Ovary (tissue), 9 donors: ENCODE measurements around the gene MCUR1. TPM values are rescaled to one million over a fixed set of nuclear protein-coding genes. Genes with fewer than 3 reads are reported as not detected.
"Not testable (repeated sequence)": the region's sequence is repeated elsewhere in the genome, so short reads cannot be mapped to it uniquely, and the experiment has no call there.

Source experiments
- DNase-seq, 5 donors: peaks; one replicate each; pipeline ENCODE4 v3.0.0-alpha.2; 2019 to 2020
- H3K27ac ChIP-seq, 2 donors: fragments of 200-600 bp; one replicate each; pipeline versions ENCODE4 v1.5.1 to v1.8.0; 2019 to 2022
- H3K27me3 ChIP-seq: fragments of 200-600 bp; one replicate; pipeline ENCODE4 v1.8.0; 2022
- H3K36me3 ChIP-seq: fragments of 200-600 bp; sonication (generic); one replicate; pipeline ENCODE4 v1.5.1; 2019
- H3K4me1 ChIP-seq: one replicate; pipeline ENCODE4 v1.8.1; 2013; ENCODE audit warnings: mild to moderate bottlenecking, moderate library complexity; ENCODE audit not compliant: insufficient read depth
- H3K4me3 ChIP-seq: fragments of 200-600 bp; sonication (generic); one replicate; pipeline ENCODE4 v1.5.1; 2017
- H3K9me3 ChIP-seq, 2 donors: fragments of 200-600 bp in 1 of 2; sonication (generic) in 1 of 2; one replicate each; pipeline versions ENCODE4 v1.5.1 to v1.8.1; 2013 to 2019; ENCODE audit warnings: mild to moderate bottlenecking in 1 of 2, moderate library complexity in 1 of 2
- CTCF ChIP-seq, 3 donors: fragments of 450-650 bp in 2 of 3; fragments of 200-600 bp in 1 of 3; IDR thresholded peaks; one replicate each; pipeline versions ENCODE4 v1.5.1 to v1.8.0; 2016 to 2022; ENCODE audit warnings: antibody characterized with exemption in 3 of 3, mild to moderate bottlenecking in 1 of 3
- EP300 ChIP-seq: sonication (generic); formaldehyde crosslinking; IDR thresholded peaks from one replicate; pipeline ENCODE4 v1.6.1; 2017; ENCODE audit warnings: antibody characterized with exemption
- POLR2A ChIP-seq: fragments of 450-650 bp; IDR thresholded peaks from one replicate; pipeline ENCODE4 v1.6.1; 2017; ENCODE audit warnings: antibody characterized with exemption, mild to moderate bottlenecking, moderate library complexity
- WGBS, 3 donors: extraction: QIAGEN DNeasy Blood & Tissue Kit in 1 of 3; methylation state at CpG; one replicate each; pipeline versions ENCODE4 v1.1.5 to v1.1.7; 2013 to 2017; 5-methylcytosine and 5-hydroxymethylcytosine counted together
- intact Hi-C, 4 donors: fragments of 100-400 bp; cut with DNase I; formaldehyde crosslinking; loops; one replicate each; pipeline versions ENCODE4 v1.11.0 to v1.15.1; 2022 to 2023
- polyA plus RNA-seq, 2 donors: library from polyadenylated mRNA; stranded (reverse); fragments of 200-250 nt in 1 of 2; fragments of 350-450 nt in 1 of 2; fragmentation: Illumina TruSeq in 1 of 2; extraction: RNeasy Lipid Tissue Mini Kit (QIAGEN cat#74804) in 1 of 2; gene quantifications; one replicate each; pipeline ENCODE4 v1.2.3, GENCODE V29; 2013 to 2014
- total RNA-seq, 7 donors: library from RNA; depleted of rRNA in 2 of 7; stranded (reverse); fragments of >200 nt in 2 of 7; fragmentation: NEBNext Ultra II Directional in 3 of 7; extraction: Animal tissue kit (Norgen Biotek cat#: 25700) in 3 of 7; gene quantifications; one replicate each; pipeline versions ENCODE4 v1.1.0 to v1.2.4, GENCODE V29; 2016 to 2023
- donor health status: DM: no; HTN: no; CAD: no; lungs with moderate emphysema.
- donor health status: DM: no; HTN: no; CAD: no.
- donor health status: Bipolar disorder and iron deficiency.
- donor health status: DM: yes; HTN: yes; CAD: no.
- donor health status: DM: no; HTN: no; CAD: no.
- donor health status: DM: yes; HTN: yes; CAD: no.

The MCUR1 gene
- total and polyA plus RNA-seq, 9 donors = 5.1 to 20.0 (median 9.3) TPM

- intact Hi-C loops = no loop called here
- H3K4me3 ChIP-seq = no peak overlapping the region
- WGBS, 3 donors = 89 to 90% (median 89%) methylated on average over 6 of the region's 6 CpGs
- H3K9me3 ChIP-seq = no peaks in the 10 kb centered on the region
- no peak overlapping the region for H3K27ac ChIP-seq
- no peaks in the 10 kb centered on the region for H3K27me3 ChIP-seq
- no peaks in the 10 kb centered on the region for H3K36me3 ChIP-seq
- TF ChIP-seq EP300 = no peak
- TF ChIP-seq CTCF (IDR thresholded peaks at IDR 0.05) = no peak
- no peak for TF ChIP-seq POLR2A
- DNase-seq = no peak
- H3K4me1 ChIP-seq = no peaks in the 10 kb centered on the region
Observed at GRCh38 chr6:13778028-13778427, 36.3 kb downstream of the MCUR1 start.

GRCh38 chr6:13776602-13777001, 37.8 kb downstream of the MCUR1 start:
- Histone ChIP-seq H3K27ac (no peak overlapping the region), H3K27me3 (no peaks in the 10 kb centered on the region), H3K9me3 (no peaks in the 10 kb centered on the region), H3K4me1 (no peaks in the 10 kb centered on the region), H3K36me3 (no peaks in the 10 kb centered on the region), H3K4me3 (no peak overlapping the region)
- WGBS, 3 donors = 87 to 90% (median 90%) methylated on average over 9 of the region's 9 CpGs
- TF ChIP-seq CTCF (IDR thresholded peaks at IDR 0.05) (no peak), POLR2A (no peak), EP300 (no peak)
- intact Hi-C loops = no loop called here
- no peak for DNase-seq

GRCh38 chr6:13775466-13775865, 38.9 kb downstream of the MCUR1 start:
- H3K27ac ChIP-seq, DNase-seq, H3K27me3 ChIP-seq, H3K9me3 ChIP-seq, H3K4me1 ChIP-seq, H3K36me3 ChIP-seq, intact Hi-C loops, H3K4me3 ChIP-seq: not testable (repeated sequence)
- 84 to 87% (median 87%) methylated on average over 9 of the region's 9 CpGs for WGBS, 3 donors

GRCh38 chr6:13772358-13773030, 41.9 kb downstream of the MCUR1 start:
- H3K27ac ChIP-seq, DNase-seq, H3K4me1 ChIP-seq, H3K36me3 ChIP-seq, H3K9me3 ChIP-seq, H3K4me3 ChIP-seq, intact Hi-C loops, H3K27me3 ChIP-seq: not testable (repeated sequence)
- WGBS, 3 donors = 95 to 98% (median 97%) methylated on average over 35 of the region's 35 CpGs

GRCh38 chr6:13769655-13770053, 44.7 kb downstream of the MCUR1 start:
- TF ChIP-seq EP300 (no peak), CTCF (IDR thresholded peaks at IDR 0.05) (no peak), POLR2A (no peak)
- Histone ChIP-seq H3K36me3 (no peaks in the 10 kb centered on the region), H3K27ac (no peak overlapping the region), H3K9me3 (no peaks in the 10 kb centered on the region), H3K4me1 (no peaks in the 10 kb centered on the region), H3K4me3 (no peak overlapping the region), H3K27me3 (no peaks in the 10 kb centered on the region)
- 78 to 83% (median 80%) methylated on average over 14 to 27 of the region's 27 CpGs for WGBS, 3 donors
- intact Hi-C loops = loop anchor here in 2 of 4 donors (5.0 to 10.0 kb wide), 3 partner anchors 152 to 197 kb away; partner anchors contain the start of genes NOL7 (in 2 of the 2) and SIRT5 (in 1 of the 2)
- no peak for DNase-seq
